Measurements from ENCODE around the gene DSE. TPM values are rescaled to one million over a fixed set of nuclear protein-coding genes. Genes with fewer than 3 reads are reported as not detected.

DSE gene
- total RNA-seq, 2 donors from 2014 or later = 5.8 to 6.0 TPM

Other genes starting within 250 kb of the DSE start
- not detected for gene COL10A1, start 244.8 kb upstream of the DSE start, total RNA-seq
- 10 to 100 TPM in 1 of 2 donors, 1 to 10 TPM in 1; 6.1 to 13.2 TPM for gene TSPYL4, start 116.9 kb upstream of the DSE start, total RNA-seq
- 10 to 100 TPM; 35.9 to 59.2 TPM for gene TSPYL1, start 91.0 kb upstream of the DSE start, total RNA-seq
- gene CALHM6, start 90.4 kb downstream of the DSE start, total RNA-seq = 10 to 100 TPM in 1 of 2 donors, under 1 TPM in 1; 0.71 to 13.9 TPM
- gene CALHM5, start 140.7 kb downstream of the DSE start, total RNA-seq = not detected
- gene TRAPPC3L, start 174.7 kb downstream of the DSE start, total RNA-seq = not detected
- not detected for gene CALHM4, start 182.8 kb downstream of the DSE start, total RNA-seq
- gene RWDD1, start 200.6 kb downstream of the DSE start, total RNA-seq = 10 to 100 TPM; 18.0 to 33.7 TPM
- under 1 TPM in 1 of 2 donors, not detected in 1; 0.12 TPM for gene RSPH4A, start 245.5 kb downstream of the DSE start, total RNA-seq